D721Med (cell line): ENCODE results near the gene BMERB1.

ENCODE experiments used
- DNase-seq: peaks from one replicate; pipeline ENCODE4 v3.0.0; 2011; ENCODE audit warnings: low spot score; ENCODE audit not compliant: insufficient read length
- FAIRE-seq: peaks from 2 replicates; lab custom pipeline; 2011; peaks lifted over from hg19 to GRCh38; lab: Jason Lieb, UNC
- CTCF ChIP-seq: IDR thresholded peaks from 2 replicates; pipeline ENCODE4 v1.5.1; 2012; ENCODE audit warnings: mild to moderate bottlenecking, control low read depth; ENCODE audit not compliant: insufficient read depth; ENCODE audit errors: missing control alignments

Gene BMERB1

GRCh38 chr16:15487336-15488284 lies 53.2 kb downstream of the BMERB1 start:
- DNase-seq (no peak), FAIRE-seq (no peak)
- no peak for TF ChIP-seq CTCF

- no peak for FAIRE-seq
- DNase-seq: no peak
- no peak for TF ChIP-seq CTCF
These were observed 54.6 kb downstream of the BMERB1 start for GRCh38 chr16:15489016-15489415.

- no peak for TF ChIP-seq CTCF
- no peak for FAIRE-seq
- no peak for DNase-seq
These were observed 55.8 kb downstream of the BMERB1 start for GRCh38 chr16:15490123-15490711.

DNA sequence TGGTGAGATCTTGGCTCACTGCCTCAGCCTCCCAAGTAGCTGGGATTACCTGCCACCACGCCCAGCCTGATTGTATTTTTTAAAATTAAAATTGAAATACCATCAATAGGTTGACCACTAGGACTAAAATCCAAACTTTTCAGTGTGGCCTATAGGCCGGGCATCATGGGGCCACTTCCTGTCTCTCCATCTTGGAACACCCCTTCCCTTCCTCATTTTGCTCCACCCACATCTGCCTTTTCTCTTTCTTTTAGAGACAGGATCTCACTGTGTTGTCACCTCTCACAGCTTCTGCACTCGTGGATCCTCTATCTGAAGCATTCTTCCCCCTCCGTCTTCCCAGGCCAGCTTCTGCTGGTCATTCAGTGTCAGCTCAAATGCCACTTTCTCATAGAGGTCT lies 57.0 kb downstream of the BMERB1 start:
- DNase-seq: no peak
- no peak for TF ChIP-seq CTCF
- no peak for FAIRE-seq

DNA sequence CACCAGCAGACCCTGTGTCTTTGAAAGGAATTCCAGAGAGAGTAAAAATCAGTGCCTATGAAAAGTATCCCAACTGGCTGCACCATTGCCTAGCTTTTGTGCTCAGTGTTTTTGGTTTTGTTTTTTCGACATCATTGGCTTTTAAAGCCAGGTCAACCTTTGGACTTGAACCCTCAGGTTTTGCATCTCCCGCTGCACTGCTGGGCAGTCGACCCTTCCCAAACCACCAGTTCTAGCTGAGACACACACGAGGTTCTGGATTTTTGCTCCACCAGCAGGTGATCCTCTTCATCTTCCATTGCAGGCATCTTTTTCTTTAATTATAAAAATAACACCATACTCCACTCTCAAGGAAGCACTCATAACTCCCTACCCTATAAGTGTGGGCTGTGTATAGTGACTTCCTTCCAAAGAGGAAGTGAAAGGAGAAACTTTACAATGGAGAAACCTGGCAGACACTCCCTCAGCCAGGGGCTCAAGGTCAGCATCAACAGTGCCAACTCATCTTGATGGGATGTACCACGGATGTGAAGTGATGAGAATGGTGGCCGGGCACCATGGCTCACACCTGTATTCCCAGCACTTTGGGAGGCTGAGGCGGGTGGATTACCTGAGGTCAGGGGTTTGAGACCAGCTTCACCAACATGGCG lies 57.8 kb downstream of the BMERB1 start:
- FAIRE-seq: no peak
- no peak for DNase-seq
- no peak for TF ChIP-seq CTCF

GRCh38 chr16:15493466-15494180 lies 59.2 kb downstream of the BMERB1 start:
- no peak for TF ChIP-seq CTCF
- DNase-seq: no peak
- FAIRE-seq: no peak
